ENCODE measurements around the gene PTOV1. TPM values are rescaled to one million over a fixed set of nuclear protein-coding genes. Genes with fewer than 3 reads are reported as not detected.

Gene PTOV1
- polyA plus RNA-seq, 4 donors, result 71.4 to 137 (median 88.0) TPM

- DNase-seq (no peak), FAIRE-seq (no peak)
- peaks cover 0 to 12% (median 0%) of the 10 kb centered on the region in 3 donors for H3K27me3 ChIP-seq (ENCODE audit: control insufficient read depth in 3 of 3, insufficient read depth in 3 of 3, low read length in 3 of 3)
- H3K4me1 ChIP-seq (ENCODE audit: control insufficient read depth in 3 of 3, insufficient read depth in 2 of 3, low read depth in 1 of 3, low read length in 2 of 3), result peaks cover 2 to 12% (median 5%) of the 10 kb centered on the region in 3 donors
- peaks cover 0 to 16% of the 10 kb centered on the region in 2 donors for H3K9me3 ChIP-seq (ENCODE audit: control insufficient read depth in 2 of 2, insufficient read depth in 1 of 2, low read depth in 1 of 2, low read length in 1 of 2)
- H3K27ac ChIP-seq (ENCODE audit: low read depth in 1 of 3, low read length in 2 of 3), result no peak overlapping the region
- peak overlapping the region in 1 of 3 donors; percentile 25 for H3K4me3 ChIP-seq (ENCODE audit: low read depth in 1 of 3, low read length in 3 of 3)
- 46 to 64% (median 48%) methylated on average over 23 of the region's 23 CpGs for WGBS, 3 donors
- H3K36me3 ChIP-seq (ENCODE audit: control insufficient read depth in 3 of 3, insufficient read depth in 2 of 3, low read depth in 1 of 3, low read length in 3 of 3), result peaks cover 25 to 54% (median 27%) of the 10 kb centered on the region in 3 donors
These were observed 36.2 kb downstream of the PTOV1 start for GRCh38 chr19:49887037-49887664.

- H3K9me3 ChIP-seq (ENCODE audit: control insufficient read depth in 2 of 2, insufficient read depth in 1 of 2, low read depth in 1 of 2, low read length in 1 of 2), result peaks cover 0 to 11% of the 10 kb centered on the region in 2 donors
- peaks cover 0 to 18% (median 0%) of the 10 kb centered on the region in 3 donors for H3K27me3 ChIP-seq (ENCODE audit: control insufficient read depth in 3 of 3, insufficient read depth in 3 of 3, low read length in 3 of 3)
- peaks cover 18 to 47% (median 20%) of the 10 kb centered on the region in 3 donors for H3K36me3 ChIP-seq (ENCODE audit: control insufficient read depth in 3 of 3, insufficient read depth in 2 of 3, low read depth in 1 of 3, low read length in 3 of 3)
- H3K27ac ChIP-seq (ENCODE audit: low read depth in 1 of 3, low read length in 2 of 3), result no peak overlapping the region
- H3K4me3 ChIP-seq (ENCODE audit: low read depth in 1 of 3, low read length in 3 of 3), result peak overlapping the region in 1 of 3 donors; percentile 25
- WGBS, 3 donors, result 16 to 63% (median 51%) methylated on average over 35 to 54 of the region's 54 CpGs
- peaks cover 2 to 12% (median 5%) of the 10 kb centered on the region in 3 donors for H3K4me1 ChIP-seq (ENCODE audit: control insufficient read depth in 3 of 3, insufficient read depth in 2 of 3, low read depth in 1 of 3, low read length in 2 of 3)
- DNase-seq, result peak in 1 of 2 donors; percentile 34
- FAIRE-seq, result no peak
These were observed 36.9 kb downstream of the PTOV1 start for GRCh38 chr19:49887665-49888509.

- H3K4me3 ChIP-seq (ENCODE audit: low read depth in 1 of 3, low read length in 3 of 3), result no peak overlapping the region
- H3K27ac ChIP-seq (ENCODE audit: low read depth in 1 of 3, low read length in 2 of 3), result no peak overlapping the region
- peaks cover 0 to 18% (median 0%) of the 10 kb centered on the region in 3 donors for H3K27me3 ChIP-seq (ENCODE audit: control insufficient read depth in 3 of 3, insufficient read depth in 3 of 3, low read length in 3 of 3)
- WGBS, 3 donors, result 24 to 63% (median 46%) methylated on average over 13 to 18 of the region's 18 CpGs
- DNase-seq (peak in 1 of 2 donors; percentile 48), FAIRE-seq (no peak)
- peaks cover 2 to 12% (median 5%) of the 10 kb centered on the region in 3 donors for H3K4me1 ChIP-seq (ENCODE audit: control insufficient read depth in 3 of 3, insufficient read depth in 2 of 3, low read depth in 1 of 3, low read length in 2 of 3)
- H3K9me3 ChIP-seq (ENCODE audit: control insufficient read depth in 2 of 2, insufficient read depth in 1 of 2, low read depth in 1 of 2, low read length in 1 of 2), result peaks cover 0 to 6% of the 10 kb centered on the region in 2 donors
- peaks cover 12 to 41% (median 14%) of the 10 kb centered on the region in 3 donors for H3K36me3 ChIP-seq (ENCODE audit: control insufficient read depth in 3 of 3, insufficient read depth in 2 of 3, low read depth in 1 of 3, low read length in 3 of 3)
These were observed 37.5 kb downstream of the PTOV1 start for GRCh38 chr19:49888510-49888824.

- no peak overlapping the region for H3K4me3 ChIP-seq (ENCODE audit: low read depth in 1 of 3, low read length in 3 of 3)
- H3K9me3 ChIP-seq (ENCODE audit: control insufficient read depth in 2 of 2, insufficient read depth in 1 of 2, low read depth in 1 of 2, low read length in 1 of 2), result peaks cover 0 to 6% of the 10 kb centered on the region in 2 donors
- peaks cover 7 to 34% (median 7%) of the 10 kb centered on the region in 3 donors for H3K36me3 ChIP-seq (ENCODE audit: control insufficient read depth in 3 of 3, insufficient read depth in 2 of 3, low read depth in 1 of 3, low read length in 3 of 3)
- peaks cover 0 to 18% (median 0%) of the 10 kb centered on the region in 3 donors for H3K27me3 ChIP-seq (ENCODE audit: control insufficient read depth in 3 of 3, insufficient read depth in 3 of 3, low read length in 3 of 3)
- FAIRE-seq (no peak), DNase-seq (no peak)
- peaks cover 2 to 12% (median 5%) of the 10 kb centered on the region in 3 donors for H3K4me1 ChIP-seq (ENCODE audit: control insufficient read depth in 3 of 3, insufficient read depth in 2 of 3, low read depth in 1 of 3, low read length in 2 of 3)
- no peak overlapping the region for H3K27ac ChIP-seq (ENCODE audit: low read depth in 1 of 3, low read length in 2 of 3)
- 83 to 90% (median 88%) methylated on average over 23 of the region's 23 CpGs for WGBS, 3 donors
These were observed 38.2 kb downstream of the PTOV1 start for GRCh38 chr19:49889038-49889686.

- H3K4me3 ChIP-seq (ENCODE audit: low read depth in 1 of 3, low read length in 3 of 3), result peak overlapping the region in 1 of 3 donors; percentile 13
- WGBS, 3 donors, result 24 to 38% (median 32%) methylated on average over 63 to 71 of the region's 71 CpGs
- H3K27ac ChIP-seq (ENCODE audit: low read depth in 1 of 3, low read length in 2 of 3), result no peak overlapping the region
- no peak for FAIRE-seq
- H3K9me3 ChIP-seq (ENCODE audit: control insufficient read depth in 2 of 2, insufficient read depth in 1 of 2, low read depth in 1 of 2, low read length in 1 of 2), result peaks cover 0 to 6% of the 10 kb centered on the region in 2 donors
- H3K27me3 ChIP-seq (ENCODE audit: control insufficient read depth in 3 of 3, insufficient read depth in 3 of 3, low read length in 3 of 3), result peaks cover 0 to 18% (median 0%) of the 10 kb centered on the region in 3 donors
- peak; percentile 64 to 90 for DNase-seq
- peaks cover 2 to 28% (median 2%) of the 10 kb centered on the region in 3 donors for H3K36me3 ChIP-seq (ENCODE audit: control insufficient read depth in 3 of 3, insufficient read depth in 2 of 3, low read depth in 1 of 3, low read length in 3 of 3)
- H3K4me1 ChIP-seq (ENCODE audit: control insufficient read depth in 3 of 3, insufficient read depth in 2 of 3, low read depth in 1 of 3, low read length in 2 of 3), result peaks cover 2 to 12% (median 5%) of the 10 kb centered on the region in 3 donors
These were observed 38.9 kb downstream of the PTOV1 start for GRCh38 chr19:49889687-49890348.

- 11 to 14% (median 13%) methylated on average over 48 to 69 of the region's 69 CpGs for WGBS, 3 donors
- no peak overlapping the region for H3K27ac ChIP-seq (ENCODE audit: low read depth in 1 of 3, low read length in 2 of 3)
- H3K4me3 ChIP-seq (ENCODE audit: low read depth in 1 of 3, low read length in 3 of 3), result peak overlapping the region in 1 of 3 donors; percentile 13
- FAIRE-seq (no peak), DNase-seq (peak in 1 of 2 donors; percentile 67)
- peaks cover 0 to 6% of the 10 kb centered on the region in 2 donors for H3K9me3 ChIP-seq (ENCODE audit: control insufficient read depth in 2 of 2, insufficient read depth in 1 of 2, low read depth in 1 of 2, low read length in 1 of 2)
- H3K36me3 ChIP-seq (ENCODE audit: control insufficient read depth in 3 of 3, insufficient read depth in 2 of 3, low read depth in 1 of 3, low read length in 3 of 3), result peaks cover 0 to 22% (median 0%) of the 10 kb centered on the region in 3 donors
- peaks cover 2 to 12% (median 5%) of the 10 kb centered on the region in 3 donors for H3K4me1 ChIP-seq (ENCODE audit: control insufficient read depth in 3 of 3, insufficient read depth in 2 of 3, low read depth in 1 of 3, low read length in 2 of 3)
- peaks cover 0 to 18% (median 0%) of the 10 kb centered on the region in 3 donors for H3K27me3 ChIP-seq (ENCODE audit: control insufficient read depth in 3 of 3, insufficient read depth in 3 of 3, low read length in 3 of 3)
These were observed 39.7 kb downstream of the PTOV1 start for GRCh38 chr19:49890349-49891311.

GRCh38 chr19:49891393-49891792 is 40.4 kb downstream of the PTOV1 start:
- peaks cover 0 to 19% (median 0%) of the 10 kb centered on the region in 3 donors for H3K36me3 ChIP-seq (ENCODE audit: control insufficient read depth in 3 of 3, insufficient read depth in 2 of 3, low read depth in 1 of 3, low read length in 3 of 3)
- H3K9me3 ChIP-seq (ENCODE audit: control insufficient read depth in 2 of 2, insufficient read depth in 1 of 2, low read depth in 1 of 2, low read length in 1 of 2), result peaks cover 0 to 6% of the 10 kb centered on the region in 2 donors
- H3K27ac ChIP-seq (ENCODE audit: low read depth in 1 of 3, low read length in 2 of 3), result no peak overlapping the region
- FAIRE-seq, result no peak
- no peak for DNase-seq
- peaks cover 0 to 18% (median 0%) of the 10 kb centered on the region in 3 donors for H3K27me3 ChIP-seq (ENCODE audit: control insufficient read depth in 3 of 3, insufficient read depth in 3 of 3, low read length in 3 of 3)
- WGBS, 3 donors, result 78 to 90% (median 88%) methylated on average over 17 of the region's 17 CpGs
- no peak overlapping the region for H3K4me3 ChIP-seq (ENCODE audit: low read depth in 1 of 3, low read length in 3 of 3)
- H3K4me1 ChIP-seq (ENCODE audit: control insufficient read depth in 3 of 3, insufficient read depth in 2 of 3, low read depth in 1 of 3, low read length in 2 of 3), result peaks cover 2 to 12% (median 5%) of the 10 kb centered on the region in 3 donors

Measured in small intestine (tissue), 7 donors.